Activated CD4-positive, alpha-beta T cell treated with anti-CD3 and anti-CD28 coated beads for 36 hours (primary cell): ENCODE measurements around the gene IPMK. TPM values are rescaled to one million over a fixed set of nuclear protein-coding genes. Genes with fewer than 3 reads are reported as not detected.
"Not testable (repeated sequence)": the region's sequence is repeated elsewhere in the genome, so short reads cannot be mapped to it uniquely, and the experiment has no call there.

ENCODE experiments used
- ATAC-seq: fragments of 200-7000 bp; cut with Tn5 transposase; one replicate; pipeline ENCODE4 v1.10.0; 2021; ENCODE audit warnings: mild to moderate bottlenecking, moderate library complexity
- CTCF ChIA-PET: fragments of 350-600 bp; sonication (Branson Sonifier 250); formaldehyde crosslinking; loops from one replicate; lab custom pipeline; 2021; ENCODE audit warnings: antibody characterized with exemption; lab: Charles Lee
- POLR2A ChIA-PET: fragments of 350-600 bp; sonication (Branson Sonifier 250); formaldehyde crosslinking; loops from one replicate; lab custom pipeline; 2021; ENCODE audit warnings: antibody characterized with exemption, inconsistent platforms; lab: Charles Lee
- DNase-seq: peaks from one replicate; pipeline ENCODE4 v3.0.0-alpha.2; 2020
- H3K27ac Mint-ChIP-seq: one replicate; pipeline ENCODE4 v1.8.0; 2021; ENCODE audit warnings: mixed read lengths
- H3K27me3 Mint-ChIP-seq: one replicate; pipeline ENCODE4 v1.8.0; 2021; ENCODE audit warnings: mixed read lengths
- H3K36me3 Mint-ChIP-seq: one replicate; pipeline ENCODE4 v1.8.0; 2021; ENCODE audit warnings: low read depth, mixed read lengths
- H3K4me1 Mint-ChIP-seq: one replicate; pipeline ENCODE4 v1.8.0; 2021; ENCODE audit warnings: mixed read lengths
- H3K4me3 Mint-ChIP-seq: one replicate; pipeline ENCODE4 v1.8.0; 2021; ENCODE audit warnings: mild to moderate bottlenecking, moderate library complexity, mixed read lengths
- H3K9me3 Mint-ChIP-seq: one replicate; pipeline ENCODE4 v1.8.0; 2021; ENCODE audit warnings: low read depth, mixed read lengths
- intact Hi-C, 2 experiments: fragments of 100-400 bp; cut with DNase I in 1 of 2; cut with micrococcal nuclease in 1 of 2; formaldehyde crosslinking; loops; one replicate each; pipeline versions ENCODE4 v1.14.2 to v1.15.1; 2022 to 2024; cut with DNase I, micrococcal nuclease
- total RNA-seq, 2 experiments: library from RNA; stranded (reverse); gene quantifications; one replicate each; pipeline ENCODE4 v1.2.3, GENCODE V29; 2021

IPMK gene
- total RNA-seq, 2 experiments from 2014 or later = 7.1 to 8.1 TPM

DNA sequence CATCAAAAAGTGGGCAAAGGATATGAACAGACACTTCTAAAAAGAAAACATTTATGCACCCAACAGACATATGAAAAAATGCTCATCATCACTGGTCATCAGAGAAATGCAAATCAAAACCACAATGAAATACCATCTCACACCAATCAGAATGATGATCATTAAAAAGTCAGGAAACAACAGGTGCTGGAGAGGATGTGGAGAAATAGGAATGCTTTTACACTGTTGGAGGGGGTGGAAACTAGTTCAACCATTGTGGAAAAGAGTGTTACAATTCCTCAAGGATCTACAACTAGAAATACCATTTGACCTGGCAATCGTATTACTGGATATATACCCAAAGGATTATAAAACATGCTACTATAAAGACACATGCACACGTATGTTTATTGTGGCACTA is 111.8 kb downstream of the IPMK start:
- not testable (repeated sequence) for H3K4me1 Mint-ChIP-seq

DNA sequence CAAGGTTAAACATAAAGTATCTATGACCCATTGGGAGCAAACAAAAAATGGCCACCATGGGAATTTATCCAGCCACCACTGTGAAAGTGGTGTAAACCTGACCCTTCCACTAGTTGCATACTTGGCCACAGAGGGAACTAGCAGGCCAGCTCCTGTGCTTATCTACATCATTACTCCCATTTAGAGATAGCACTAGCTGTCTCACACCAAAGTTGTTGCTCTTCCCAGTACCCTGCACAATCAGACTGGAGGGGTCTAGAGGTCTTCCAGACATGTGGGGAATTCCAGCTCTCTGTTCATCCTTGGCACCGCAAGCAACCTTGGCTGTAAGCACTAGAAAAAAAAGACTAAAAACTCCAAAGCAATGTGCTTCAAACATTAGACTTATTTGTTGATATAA is 113.9 kb downstream of the IPMK start:
- POLR2A ChIA-PET = no interaction called here
- Mint-ChIP-seq H3K9me3 (no peaks in the 10 kb centered on the region), H3K27ac (no peak overlapping the region), H3K36me3 (no peaks in the 10 kb centered on the region), H3K27me3 (peaks cover 21% of the 10 kb centered on the region), H3K4me3 (no peak overlapping the region), H3K4me1 (no peaks in the 10 kb centered on the region)
- no peak for ATAC-seq
- no peak for DNase-seq
- intact Hi-C loops = loop anchor here in 1 of 2 experiments (10.0 kb wide), 1 partner anchor 819 kb away; no protein-coding TSS in a partner anchor
- CTCF ChIA-PET = interaction anchor here (0.6 to 1.1 kb wide), 3 partner anchors 12 to 53 kb away, joined by 3 read pairs; no protein-coding TSS in a partner anchor

More for the DNA sequence above, 111.8 kb downstream of the IPMK start:
- ATAC-seq, H3K27ac Mint-ChIP-seq, H3K36me3 Mint-ChIP-seq, H3K9me3 Mint-ChIP-seq, CTCF ChIA-PET, H3K4me3 Mint-ChIP-seq, DNase-seq, POLR2A ChIA-PET: not testable (repeated sequence)
- H3K27me3 Mint-ChIP-seq = peaks cover 21% of the 10 kb centered on the region
- intact Hi-C loops = loop anchor here in 1 of 2 experiments (10.0 kb wide), 1 partner anchor 821 kb away; no protein-coding TSS in a partner anchor

DNA sequence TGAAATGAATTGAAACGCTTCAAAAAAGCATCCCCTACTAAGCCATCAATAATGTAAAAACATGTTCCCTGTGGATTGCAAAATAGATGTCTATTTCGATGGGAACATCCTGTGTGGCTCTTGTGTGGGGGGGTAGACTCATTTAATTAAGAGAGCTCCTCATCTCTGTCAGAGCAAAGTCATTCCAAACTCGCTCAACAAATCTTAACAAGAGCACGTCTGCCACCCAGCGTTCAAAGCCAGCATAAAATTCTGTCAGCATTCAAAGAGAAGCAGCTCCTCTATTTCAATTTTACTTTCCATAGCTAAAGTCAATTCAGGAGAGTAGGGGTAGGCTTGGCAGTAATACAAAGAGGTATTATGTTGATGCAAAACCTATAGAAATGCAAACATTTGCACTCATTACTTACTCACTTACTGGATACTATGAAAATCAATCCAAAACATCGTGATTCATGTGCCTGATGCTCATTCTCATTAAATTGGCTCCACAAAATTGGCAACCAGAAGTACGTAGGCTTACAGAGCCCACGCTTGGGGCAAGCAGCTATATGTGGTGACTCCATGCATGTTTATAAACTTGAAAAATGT is 114.9 kb downstream of the IPMK start:
- ATAC-seq = peak; percentile 55
- POLR2A ChIA-PET = no interaction called here
- CTCF ChIA-PET = interaction anchor here (0.6 to 1.3 kb wide), 6 partner anchors 9 to 812 kb away, joined by 3 to 7 read pairs (median 4); no protein-coding TSS in a partner anchor
- H3K27ac Mint-ChIP-seq = no peak overlapping the region
- no peaks in the 10 kb centered on the region for H3K4me1 Mint-ChIP-seq
- H3K9me3 Mint-ChIP-seq = no peaks in the 10 kb centered on the region
- DNase-seq = peak; percentile 70
- H3K36me3 Mint-ChIP-seq = no peaks in the 10 kb centered on the region
- intact Hi-C loops = loop anchor here (1.0 to 10.0 kb wide), 3 partner anchors 572 to 818 kb away; no protein-coding TSS in a partner anchor
- H3K27me3 Mint-ChIP-seq = peaks cover 21% of the 10 kb centered on the region
- no peak overlapping the region for H3K4me3 Mint-ChIP-seq

DNA sequence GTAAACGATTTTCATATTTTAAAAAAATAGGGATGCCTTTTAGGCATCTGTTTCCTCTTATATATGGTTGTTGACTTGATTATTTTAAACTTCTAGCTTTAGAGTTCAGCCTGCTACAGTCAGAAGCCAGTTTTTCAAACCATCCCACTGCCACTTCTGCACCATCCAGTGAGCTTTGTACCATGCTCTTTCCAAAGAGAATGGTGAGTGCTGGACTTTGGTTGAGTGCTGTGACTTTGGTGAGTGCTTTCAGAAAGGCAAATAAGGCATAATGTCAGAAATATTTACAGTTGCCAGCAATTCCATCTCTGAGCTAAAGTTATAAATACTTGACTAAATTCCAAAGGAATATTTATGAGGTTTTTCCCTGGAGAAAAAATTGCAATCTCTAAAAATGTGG is 117.4 kb downstream of the IPMK start:
- no peak for ATAC-seq
- ChIA-PET CTCF (interaction anchor here (0.7 to 1.8 kb wide), 2 partner anchors 48 to 810 kb away, joined by 3 to 5 read pairs; no protein-coding TSS in a partner anchor), POLR2A (no interaction called here)
- DNase-seq = no peak
- intact Hi-C loops = loop anchor here in 1 of 2 experiments (10.0 kb wide), 1 partner anchor 815 kb away; no protein-coding TSS in a partner anchor
- no peak overlapping the region for H3K4me3 Mint-ChIP-seq
- no peak overlapping the region for H3K27ac Mint-ChIP-seq
- H3K36me3 Mint-ChIP-seq = no peaks in the 10 kb centered on the region
- peaks cover 21% of the 10 kb centered on the region for H3K27me3 Mint-ChIP-seq
- no peaks in the 10 kb centered on the region for H3K4me1 Mint-ChIP-seq
- no peaks in the 10 kb centered on the region for H3K9me3 Mint-ChIP-seq

DNA sequence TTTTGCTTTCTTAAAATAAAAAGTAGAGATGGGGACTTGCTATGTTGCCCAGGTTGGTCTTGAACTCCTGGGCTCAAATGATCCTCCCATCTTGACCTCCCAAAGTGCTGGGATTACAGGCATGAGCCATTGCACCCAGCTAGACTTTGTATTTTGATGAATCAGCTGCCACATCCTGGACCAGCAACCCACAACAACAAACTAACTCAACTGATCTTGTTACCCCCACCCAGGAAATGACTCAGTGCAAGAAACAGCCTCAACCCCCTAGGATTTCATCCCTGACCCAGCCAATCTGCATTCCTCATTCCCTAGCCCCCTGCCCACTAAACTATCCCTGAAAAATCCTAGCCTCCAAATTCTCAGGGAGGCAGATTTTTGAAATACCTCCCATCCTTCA is 123.8 kb downstream of the IPMK start:
- Mint-ChIP-seq H3K36me3 (no peaks in the 10 kb centered on the region), H3K4me1 (peaks cover 3% of the 10 kb centered on the region), H3K27ac (no peak overlapping the region), H3K27me3 (peaks cover 11% of the 10 kb centered on the region), H3K4me3 (no peak overlapping the region), H3K9me3 (no peaks in the 10 kb centered on the region)
- POLR2A ChIA-PET = no interaction called here
- CTCF ChIA-PET = no interaction called here
- no peak for ATAC-seq
- peak; percentile 5 for DNase-seq
- intact Hi-C loops = no loop called here

Other genes with a start within 250 kb of the IPMK start
- gene CISD1, start 1.3 kb upstream of the IPMK start, total RNA-seq = 10 to 100 TPM; 29.9 to 49.2 TPM
- 10 to 100 TPM; 12.7 to 15.3 TPM for gene UBE2D1, start 67.1 kb upstream of the IPMK start, total RNA-seq
- gene TFAM, start 117.5 kb upstream of the IPMK start, total RNA-seq = 100 to 1,000 TPM; 108 to 112 TPM
- not detected for gene BICC1, start 245.0 kb upstream of the IPMK start, total RNA-seq